Measurements from ENCODE around the gene SLC6A1. TPM values are rescaled to one million over a fixed set of nuclear protein-coding genes. Genes with fewer than 3 reads are reported as not detected.
A peak's percentile ranks its signal among the peaks of the same experiment; 100 is the strongest.

The SLC6A1 gene
- total and polyA plus RNA-seq, 3 experiments from 2014 or later: not detected

DNA sequence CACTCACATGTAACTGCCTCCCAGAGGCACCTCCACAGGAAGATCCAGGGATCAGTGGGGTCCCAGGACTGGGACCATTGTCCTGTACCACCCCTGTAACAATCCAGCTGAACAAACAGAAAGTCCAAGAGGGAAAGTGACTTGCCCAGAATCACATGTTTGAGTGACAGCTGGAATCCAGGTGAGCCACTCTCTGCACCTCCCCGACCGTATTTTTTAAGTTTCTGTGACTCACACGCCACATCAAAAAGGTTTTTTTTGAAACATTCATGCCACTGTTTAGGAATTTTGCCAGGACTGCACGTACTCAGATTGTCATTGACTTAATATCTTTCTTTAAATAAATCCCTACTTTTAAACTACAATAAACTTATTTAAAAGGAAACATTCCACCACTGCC lies 9.8 kb upstream of the SLC6A1 start:
- Histone ChIP-seq H3K36me3 (ENCODE audit: insufficient read depth, low read length) (no peaks in the 10 kb centered on the region), H3K9me3 (ENCODE audit: low read length) (no peaks in the 10 kb centered on the region), H3K4me3 (ENCODE audit: low read length) (no peak overlapping the region), H3K27ac (ENCODE audit: low read depth, low read length) (no peak overlapping the region), H3K4me1 (ENCODE audit: insufficient read depth, low read length) (no peaks in the 10 kb centered on the region), H3K27me3 (ENCODE audit: insufficient read depth, low read length, poor library complexity, severe bottlenecking) (no peaks in the 10 kb centered on the region)
- H3K4me1 Mint-ChIP-seq: peaks cover 0 to 8% (median 4%) of the 10 kb centered on the region in 3 donors
- peak overlapping the region in 1 of 8 donors; percentile 15 for H3K27ac Mint-ChIP-seq
- H3K27me3 Mint-ChIP-seq: peaks cover 10 to 15% of the 10 kb centered on the region in 2 donors
- CTCF ChIA-PET: interaction anchor here (0.7 kb wide), 1 partner anchor 19 kb away, joined by 3 read pairs; no protein-coding TSS in a partner anchor
- H3K9me3 Mint-ChIP-seq: peaks cover 0 to 2% (median 0%) of the 10 kb centered on the region in 5 donors
- POLR2A ChIA-PET: no interaction called here
- no peak overlapping the region for H3K4me3 Mint-ChIP-seq
- DNase-seq: no peak
- H3K36me3 Mint-ChIP-seq: no peaks in the 10 kb centered on the region

DNA sequence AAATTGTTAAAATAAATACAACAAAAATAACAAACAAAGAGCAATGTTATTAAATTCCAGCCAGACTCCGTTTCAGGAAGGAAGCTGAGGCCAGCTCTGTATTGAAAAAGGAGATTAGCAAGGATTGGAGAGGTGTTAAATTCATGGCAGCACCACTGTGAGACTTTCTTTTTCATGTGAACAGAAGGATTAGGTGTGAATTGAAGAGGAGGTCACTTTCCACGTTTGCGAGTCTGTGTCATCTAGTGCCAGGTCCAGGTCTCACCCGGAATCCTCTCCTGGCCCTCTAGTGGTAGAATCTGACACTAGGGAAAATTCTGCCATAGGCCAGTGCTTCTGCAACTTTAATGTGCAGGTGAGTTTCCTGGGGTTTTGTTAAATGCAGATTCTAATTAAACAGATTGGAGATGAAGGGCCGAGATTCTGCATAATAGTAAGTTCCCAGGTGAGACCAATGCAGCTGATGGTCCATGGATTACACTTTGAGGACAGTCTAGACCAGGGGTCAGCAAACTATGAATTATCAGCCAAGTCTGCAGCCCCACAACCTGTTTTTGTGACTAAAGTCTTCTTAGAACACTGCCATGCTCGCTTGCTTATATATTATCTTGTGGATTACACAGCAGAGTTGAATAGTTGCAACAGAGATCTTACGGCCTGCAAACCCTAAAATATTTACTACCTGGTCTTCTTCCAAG lies 9.2 kb upstream of the SLC6A1 start:
- no peaks in the 10 kb centered on the region for H3K4me1 ChIP-seq (ENCODE audit: insufficient read depth, low read length)
- POLR2A ChIA-PET: no interaction called here
- peaks cover 12 to 19% of the 10 kb centered on the region in 2 donors for H3K27me3 Mint-ChIP-seq

DNA sequence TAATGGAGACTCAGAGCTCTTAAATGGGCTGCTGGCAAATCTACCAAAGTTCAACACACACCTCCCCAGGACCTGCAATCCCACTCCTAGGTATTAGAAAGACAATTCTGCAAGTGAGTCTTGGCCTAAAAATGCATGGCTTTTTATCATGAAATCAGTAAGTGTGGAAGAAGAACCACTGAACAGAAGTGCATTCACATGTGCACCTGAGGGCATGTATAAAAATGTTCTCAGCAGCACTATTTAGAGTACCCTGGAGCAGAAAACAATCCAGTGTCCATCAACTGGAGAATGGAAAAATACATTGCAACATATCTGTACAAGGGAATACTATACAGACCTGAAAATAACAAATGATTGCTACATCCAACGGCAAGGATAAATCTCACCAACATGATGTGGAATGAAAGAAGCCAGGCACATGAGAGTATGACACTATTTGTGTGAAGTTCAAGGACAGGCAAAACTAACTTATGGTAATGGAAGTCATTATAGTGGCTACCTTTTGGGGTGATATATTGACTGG lies 8.1 kb upstream of the SLC6A1 start:
- CTCF ChIA-PET: no interaction called here
- Mint-ChIP-seq H3K27ac (no peak overlapping the region), H3K9me3 (peaks cover 0 to 2% (median 0%) of the 10 kb centered on the region in 5 donors), H3K36me3 (no peaks in the 10 kb centered on the region), H3K4me3 (no peak overlapping the region), H3K4me1 (peaks cover 0 to 8% (median 4%) of the 10 kb centered on the region in 3 donors), H3K27me3 (peaks cover 14 to 24% of the 10 kb centered on the region in 2 donors)
- POLR2A ChIA-PET: no interaction called here
- H3K27me3 ChIP-seq (ENCODE audit: insufficient read depth, low read length, poor library complexity, severe bottlenecking): no peaks in the 10 kb centered on the region
- no peak overlapping the region for H3K4me3 ChIP-seq (ENCODE audit: low read length)
- H3K27ac ChIP-seq (ENCODE audit: low read depth, low read length): no peak overlapping the region
- H3K9me3 ChIP-seq (ENCODE audit: low read length): no peaks in the 10 kb centered on the region
- H3K4me1 ChIP-seq (ENCODE audit: insufficient read depth, low read length): no peaks in the 10 kb centered on the region
- DNase-seq: no peak
- H3K36me3 ChIP-seq (ENCODE audit: insufficient read depth, low read length): no peaks in the 10 kb centered on the region

More for the DNA sequence above, 9.2 kb upstream of the SLC6A1 start:
- H3K36me3 ChIP-seq (ENCODE audit: insufficient read depth, low read length): no peaks in the 10 kb centered on the region
- no peak for DNase-seq
- H3K27ac Mint-ChIP-seq: no peak overlapping the region
- H3K9me3 Mint-ChIP-seq: peaks cover 0 to 2% (median 0%) of the 10 kb centered on the region in 5 donors
- H3K27me3 ChIP-seq (ENCODE audit: insufficient read depth, low read length, poor library complexity, severe bottlenecking): no peaks in the 10 kb centered on the region
- CTCF ChIA-PET: interaction anchor here (0.7 kb wide), 1 partner anchor 19 kb away, joined by 3 read pairs; no protein-coding TSS in a partner anchor
- no peak overlapping the region for H3K27ac ChIP-seq (ENCODE audit: low read depth, low read length)
- H3K4me3 Mint-ChIP-seq: no peak overlapping the region
- H3K9me3 ChIP-seq (ENCODE audit: low read length): no peaks in the 10 kb centered on the region
- no peaks in the 10 kb centered on the region for H3K36me3 Mint-ChIP-seq
- H3K4me1 Mint-ChIP-seq: peaks cover 0 to 8% (median 4%) of the 10 kb centered on the region in 3 donors
- no peak overlapping the region for H3K4me3 ChIP-seq (ENCODE audit: low read length)

DNA sequence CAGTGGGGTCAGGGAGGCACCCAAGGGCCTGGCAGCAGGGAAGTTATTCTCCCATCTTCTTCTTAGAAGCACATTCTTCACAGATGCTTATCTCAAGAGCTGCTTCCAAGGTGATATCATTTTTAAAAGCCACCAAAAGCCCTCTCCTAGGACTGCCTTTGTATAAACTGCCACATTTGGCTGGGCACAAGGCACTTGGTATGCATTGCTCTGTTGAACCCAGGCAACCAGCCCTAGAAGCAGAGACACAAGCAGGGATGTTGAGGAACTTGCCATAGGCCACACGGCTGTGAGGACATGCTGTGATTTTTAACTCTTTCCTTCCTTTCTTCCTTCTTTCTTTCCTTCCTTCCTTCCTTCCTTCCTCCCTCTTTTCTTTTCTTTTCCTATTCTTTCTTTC lies 7.4 kb upstream of the SLC6A1 start:
- H3K27me3 ChIP-seq (ENCODE audit: insufficient read depth, low read length, poor library complexity, severe bottlenecking): no peaks in the 10 kb centered on the region
- peaks cover 0 to 8% (median 4%) of the 10 kb centered on the region in 3 donors for H3K4me1 Mint-ChIP-seq
- H3K9me3 ChIP-seq (ENCODE audit: low read length): no peaks in the 10 kb centered on the region
- DNase-seq: no peak
- no peaks in the 10 kb centered on the region for H3K36me3 Mint-ChIP-seq
- no peak overlapping the region for H3K4me3 Mint-ChIP-seq
- H3K36me3 ChIP-seq (ENCODE audit: insufficient read depth, low read length): no peaks in the 10 kb centered on the region
- no peaks in the 10 kb centered on the region for H3K4me1 ChIP-seq (ENCODE audit: insufficient read depth, low read length)
- no peak overlapping the region for H3K27ac Mint-ChIP-seq
- H3K9me3 Mint-ChIP-seq: no peaks in the 10 kb centered on the region
- no peak overlapping the region for H3K27ac ChIP-seq (ENCODE audit: low read depth, low read length)
- H3K4me3 ChIP-seq (ENCODE audit: low read length): no peak overlapping the region
- H3K27me3 Mint-ChIP-seq: peaks cover 13 to 28% of the 10 kb centered on the region in 2 donors
- ChIA-PET CTCF (no interaction called here), POLR2A (no interaction called here)

DNA sequence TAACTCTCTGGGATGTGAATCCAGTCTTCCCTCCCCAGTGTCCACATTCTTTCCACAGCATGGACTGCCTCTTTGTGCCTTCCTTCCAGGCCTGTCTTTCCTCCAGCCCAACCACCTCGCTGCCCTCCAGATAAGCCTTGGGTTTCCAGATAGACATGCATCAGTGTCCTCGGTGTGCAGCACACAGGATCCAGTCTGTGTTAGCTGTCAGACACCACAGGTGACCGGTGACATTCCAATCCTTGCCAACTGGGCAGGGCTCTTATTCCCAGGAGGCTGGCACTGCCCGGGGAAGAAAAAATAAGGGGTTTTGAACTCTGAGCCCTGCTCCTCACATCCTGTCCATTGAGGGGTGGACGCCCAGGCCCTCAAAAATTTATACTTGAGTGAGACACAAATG lies 6.0 kb upstream of the SLC6A1 start:
- Histone ChIP-seq H3K4me1 (ENCODE audit: insufficient read depth, low read length) (no peaks in the 10 kb centered on the region), H3K27me3 (ENCODE audit: insufficient read depth, low read length, poor library complexity, severe bottlenecking) (peaks cover 9% of the 10 kb centered on the region), H3K36me3 (ENCODE audit: insufficient read depth, low read length) (no peaks in the 10 kb centered on the region), H3K4me3 (ENCODE audit: low read length) (no peak overlapping the region), H3K9me3 (ENCODE audit: low read length) (no peaks in the 10 kb centered on the region), H3K27ac (ENCODE audit: low read depth, low read length) (no peak overlapping the region)
- Mint-ChIP-seq H3K27ac (no peak overlapping the region), H3K4me3 (no peak overlapping the region), H3K27me3 (peaks cover 19 to 39% of the 10 kb centered on the region in 2 donors), H3K9me3 (peaks cover 0 to 3% (median 0%) of the 10 kb centered on the region in 5 donors), H3K4me1 (peaks cover 0 to 8% (median 7%) of the 10 kb centered on the region in 3 donors), H3K36me3 (no peaks in the 10 kb centered on the region)
- CTCF ChIA-PET: no interaction called here
- no peak for DNase-seq
- POLR2A ChIA-PET: no interaction called here

DNA sequence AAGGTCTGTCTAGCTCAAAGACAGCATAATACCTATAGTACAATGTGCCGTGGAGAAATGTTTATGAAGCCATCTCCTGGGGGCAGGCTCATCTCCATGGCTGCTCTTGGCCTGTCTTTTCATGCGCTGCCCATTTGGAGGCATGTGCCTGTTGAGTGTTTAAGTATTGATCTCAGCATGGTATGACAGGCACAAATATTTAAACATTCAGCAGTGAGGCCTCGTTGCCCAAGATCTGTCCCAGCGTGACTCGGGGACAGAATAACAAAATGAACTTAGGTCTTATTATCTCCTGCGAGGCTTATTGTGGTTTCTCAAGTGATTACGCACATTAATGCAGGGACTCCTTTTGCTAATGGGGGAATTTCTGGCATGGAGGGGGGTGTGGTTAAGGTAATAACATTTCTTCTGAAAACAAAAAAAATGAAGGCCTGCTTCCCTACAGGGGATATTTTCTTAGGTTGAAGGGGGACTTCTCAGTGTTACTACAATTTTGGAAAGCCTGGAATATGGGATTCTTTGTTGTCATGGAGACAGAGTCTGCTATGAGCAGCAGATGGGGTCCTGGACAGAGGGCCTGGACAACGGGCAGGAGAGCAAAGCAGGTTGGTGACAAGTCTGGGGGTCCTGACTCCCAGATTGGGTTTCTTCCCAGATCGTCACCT lies 4.4 kb upstream of the SLC6A1 start:
- Histone ChIP-seq H3K27me3 (ENCODE audit: insufficient read depth, low read length, poor library complexity, severe bottlenecking) (peaks cover 13% of the 10 kb centered on the region), H3K36me3 (ENCODE audit: insufficient read depth, low read length) (no peaks in the 10 kb centered on the region), H3K4me3 (ENCODE audit: low read length) (no peak overlapping the region), H3K4me1 (ENCODE audit: insufficient read depth, low read length) (no peaks in the 10 kb centered on the region), H3K9me3 (ENCODE audit: low read length) (no peaks in the 10 kb centered on the region), H3K27ac (ENCODE audit: low read depth, low read length) (no peak overlapping the region)
- Mint-ChIP-seq H3K36me3 (no peaks in the 10 kb centered on the region), H3K4me3 (no peak overlapping the region), H3K27ac (no peak overlapping the region), H3K27me3 (peaks cover 26 to 38% of the 10 kb centered on the region in 2 donors), H3K9me3 (peaks cover 0 to 3% (median 0%) of the 10 kb centered on the region in 5 donors), H3K4me1 (peaks cover 5 to 6% (median 6%) of the 10 kb centered on the region in 3 donors)
- CTCF ChIA-PET: no interaction called here
- no peak for DNase-seq
- POLR2A ChIA-PET: no interaction called here

DNA sequence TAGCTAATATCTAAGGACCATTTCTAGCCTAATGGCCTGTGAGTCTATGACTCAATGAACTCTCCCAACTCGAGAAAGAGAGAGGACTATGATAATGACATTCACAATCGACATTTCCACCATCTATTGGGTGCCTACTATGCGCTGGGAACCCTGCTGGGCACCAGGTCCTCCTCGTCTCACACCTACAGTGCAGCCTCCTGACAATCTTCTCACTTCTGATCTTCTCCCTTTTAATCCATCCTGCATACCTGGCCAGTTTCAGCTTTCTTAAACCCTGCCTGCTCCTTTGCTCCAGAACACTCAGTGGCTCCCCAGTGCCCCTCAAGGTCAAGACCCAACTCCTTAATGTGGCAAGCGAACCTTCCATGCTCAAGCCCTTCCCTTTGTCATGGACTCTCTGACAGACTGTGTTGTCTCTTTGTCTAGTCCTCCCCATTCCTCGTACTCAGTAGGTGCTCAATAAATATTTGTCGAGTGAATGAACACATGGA lies 3.5 kb upstream of the SLC6A1 start:
- no peaks in the 10 kb centered on the region for H3K4me1 ChIP-seq (ENCODE audit: insufficient read depth, low read length)
- H3K9me3 ChIP-seq (ENCODE audit: low read length): no peaks in the 10 kb centered on the region
- DNase-seq: no peak
- H3K27ac ChIP-seq (ENCODE audit: low read depth, low read length): no peak overlapping the region
- H3K36me3 ChIP-seq (ENCODE audit: insufficient read depth, low read length): no peaks in the 10 kb centered on the region
- peaks cover 13% of the 10 kb centered on the region for H3K27me3 ChIP-seq (ENCODE audit: insufficient read depth, low read length, poor library complexity, severe bottlenecking)
- Mint-ChIP-seq H3K27ac (no peak overlapping the region), H3K27me3 (peaks cover 31 to 45% of the 10 kb centered on the region in 2 donors), H3K4me1 (peaks cover 5 to 6% (median 5%) of the 10 kb centered on the region in 3 donors), H3K4me3 (no peak overlapping the region), H3K36me3 (no peaks in the 10 kb centered on the region), H3K9me3 (peaks cover 0 to 3% (median 0%) of the 10 kb centered on the region in 5 donors)
- CTCF ChIA-PET: no interaction called here
- POLR2A ChIA-PET: no interaction called here
- H3K4me3 ChIP-seq (ENCODE audit: low read length): no peak overlapping the region

All from CD8-positive, alpha-beta memory T cell (primary cell).